Smooth muscle cell (in vitro differentiated cells): ENCODE results near the gene PRSS21. TPM values are rescaled to one million over a fixed set of nuclear protein-coding genes. Genes with fewer than 3 reads are reported as not detected.

Experiments
- DNase-seq: peaks from one replicate; lab custom pipeline; 2025; ENCODE audit not compliant: unreplicated experiment; lab: John Stamatoyannopoulos, UW
- H2AFZ ChIP-seq: fragments of 200-600 bp; sonication (generic); 2 replicates; pipeline ENCODE4 v1.6.0; 2016; ENCODE audit warnings: antibody characterized with exemption, low read depth, mild to moderate bottlenecking
- H3F3A ChIP-seq: fragments of 200-600 bp; sonication (generic); 2 replicates; pipeline ENCODE4 v1.6.0; 2017; ENCODE audit warnings: antibody characterized with exemption, low read depth
- H3K27ac ChIP-seq: fragments of 200-600 bp; sonication (generic); 2 replicates; pipeline ENCODE4 v1.5.1; 2016; ENCODE audit warnings: low read depth, mild to moderate bottlenecking
- H3K27me3 ChIP-seq: fragments of 200-600 bp; sonication (generic); 2 replicates; pipeline ENCODE4 v1.6.1; 2016; ENCODE audit warnings: low read depth, mild to moderate bottlenecking
- H3K36me3 ChIP-seq: fragments of 200-600 bp; sonication (generic); 2 replicates; pipeline ENCODE4 v1.5.1; 2016; ENCODE audit warnings: low read depth
- H3K4me1 ChIP-seq: fragments of 200-600 bp; sonication (generic); 2 replicates; pipeline ENCODE4 v1.5.1; 2016; ENCODE audit warnings: low read depth
- H3K4me2 ChIP-seq: fragments of 200-600 bp; sonication (generic); 2 replicates; pipeline ENCODE4 v1.6.0; 2016; ENCODE audit warnings: mild to moderate bottlenecking
- H3K4me3 ChIP-seq: fragments of 200-600 bp; sonication (generic); 2 replicates; pipeline ENCODE4 v1.5.1; 2016; ENCODE audit warnings: mild to moderate bottlenecking
- H3K79me2 ChIP-seq: fragments of 200-600 bp; sonication (generic); 2 replicates; pipeline ENCODE4 v1.6.0; 2016; ENCODE audit warnings: low read depth, mild to moderate bottlenecking
- H3K9ac ChIP-seq: fragments of 200-600 bp; sonication (generic); 2 replicates; pipeline ENCODE4 v1.6.0; 2016; ENCODE audit warnings: low read depth
- H3K9me3 ChIP-seq: fragments of 200-600 bp; sonication (generic); replicated peaks from 2 replicates; pipeline ENCODE4 v1.5.1; 2016; ENCODE audit warnings: low read depth
- H4K20me1 ChIP-seq: fragments of 200-600 bp; sonication (generic); 2 replicates; pipeline ENCODE4 v1.6.0; 2016; ENCODE audit warnings: low read depth
- CTCF ChIP-seq: fragments of 200-600 bp; sonication (generic); IDR thresholded peaks from 2 replicates; pipeline ENCODE4 v1.5.1; 2017; ENCODE audit warnings: borderline replicate concordance, mild to moderate bottlenecking, antibody characterized with exemption; ENCODE audit not compliant: insufficient read depth, poor library complexity, severe bottlenecking
- whole genome bisulfite sequencing: methylation state at CpG from one replicate; pipeline ENCODE4 v1.1.7; 2016; ENCODE audit warnings: low lambda C conversion rate; 5-methylcytosine and 5-hydroxymethylcytosine counted together
- polyA plus RNA-seq: library from polyadenylated mRNA; unstranded; fragments of >200 nt; fragmentation: Nextera tagmentation; extraction: Ambion mirVana; gene quantifications from 2 replicates; pipeline ENCODE4 v1.2.1, GENCODE V29; 2016
- total RNA-seq: library from RNA; depleted of rRNA; stranded (reverse); fragments of >200 nt; gene quantifications from 2 replicates; pipeline ENCODE4 v1.2.3, GENCODE V29; 2014

Gene PRSS21
- total and polyA plus RNA-seq, 2 experiments from 2014 or later, result not detected

DNA sequence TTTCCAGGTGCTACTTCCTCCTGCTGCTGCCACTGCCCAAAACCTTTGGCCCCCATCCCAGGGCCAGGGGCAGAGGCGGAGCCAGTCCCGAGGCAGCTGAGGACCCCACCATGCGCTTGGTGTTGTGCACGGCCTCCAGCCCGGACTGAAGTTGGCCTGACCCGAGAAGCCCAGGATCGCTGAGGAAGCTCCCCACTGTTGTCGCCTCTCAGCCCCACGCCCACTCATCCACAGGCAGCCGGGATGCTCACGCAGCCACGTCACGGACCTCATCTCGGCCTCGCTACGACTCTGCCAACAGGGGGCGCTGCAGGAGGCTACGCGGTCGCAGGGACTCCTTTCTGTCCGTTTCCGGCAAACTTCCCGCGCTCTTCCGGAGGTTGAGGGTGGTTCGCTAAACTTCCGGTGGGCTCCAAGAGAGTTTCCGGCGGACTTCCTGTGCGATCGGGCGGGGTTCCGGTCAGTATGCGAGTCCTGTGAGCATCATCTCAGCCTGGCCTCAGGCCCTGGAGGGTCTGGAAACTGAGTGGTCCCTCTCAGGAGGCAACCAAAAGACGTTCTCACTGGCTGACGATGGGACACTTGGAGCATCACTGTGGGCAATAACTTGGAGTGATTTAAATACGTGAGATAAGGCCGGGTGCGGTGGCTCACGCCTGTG lies 25.4 kb downstream of the PRSS21 start:
- no peaks in the 10 kb centered on the region for H3K79me2 ChIP-seq
- TF ChIP-seq CTCF, result peak; percentile 47
- H3K4me3 ChIP-seq, result no peak overlapping the region
- 70% methylated on average over 40 of the region's 40 CpGs for WGBS
- H3K4me1 ChIP-seq, result no peaks in the 10 kb centered on the region
- DNase-seq, result no peak
- no peak overlapping the region for H3K9ac ChIP-seq
- H2AFZ ChIP-seq, result no peak overlapping the region
- no peaks in the 10 kb centered on the region for H3F3A ChIP-seq
- no peaks in the 10 kb centered on the region for H3K36me3 ChIP-seq
- H3K9me3 ChIP-seq, result no peaks in the 10 kb centered on the region
- no peak overlapping the region for H3K4me2 ChIP-seq
- H4K20me1 ChIP-seq, result no peaks in the 10 kb centered on the region
- no peaks in the 10 kb centered on the region for H3K27me3 ChIP-seq
- H3K27ac ChIP-seq, result no peak overlapping the region

- Histone ChIP-seq H3K79me2 (no peaks in the 10 kb centered on the region), H3K4me2 (no peak overlapping the region), H3K9ac (no peak overlapping the region), H3K27me3 (no peaks in the 10 kb centered on the region), H3K36me3 (no peaks in the 10 kb centered on the region), H3F3A (no peaks in the 10 kb centered on the region), H3K9me3 (no peaks in the 10 kb centered on the region), H3K4me3 (no peak overlapping the region), H3K4me1 (no peaks in the 10 kb centered on the region), H3K27ac (no peak overlapping the region), H4K20me1 (no peaks in the 10 kb centered on the region), H2AFZ (no peak overlapping the region)
- 85% methylated on average over 8 of the region's 8 CpGs for WGBS
- no peak for TF ChIP-seq CTCF
- no peak for DNase-seq
Measured at GRCh38 chr16:2843526-2843925, 26.5 kb downstream of the PRSS21 start.

DNA sequence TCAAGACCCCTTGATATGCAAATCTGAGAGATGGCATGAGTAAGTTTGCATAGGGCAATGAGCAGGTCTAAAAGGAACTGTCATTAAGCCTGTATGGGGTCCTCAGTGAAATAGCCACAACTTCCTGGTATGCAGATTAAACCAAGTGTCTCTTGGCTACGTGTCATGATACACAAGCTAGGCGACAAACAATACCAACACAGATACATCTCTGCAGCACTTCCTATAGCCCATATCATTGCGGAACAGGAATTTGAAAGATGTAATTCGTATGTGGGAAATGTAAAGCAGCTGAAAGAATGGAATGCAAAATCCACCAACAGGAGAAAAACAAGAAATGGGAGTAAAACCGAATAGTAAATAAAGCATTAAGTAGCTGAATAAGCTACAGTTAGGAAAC lies 28.1 kb downstream of the PRSS21 start:
- Histone ChIP-seq H3K27me3 (no peaks in the 10 kb centered on the region), H3K36me3 (no peaks in the 10 kb centered on the region), H3K4me3 (no peak overlapping the region), H3K9ac (no peak overlapping the region), H4K20me1 (no peaks in the 10 kb centered on the region), H3K9me3 (no peaks in the 10 kb centered on the region), H3K4me1 (no peaks in the 10 kb centered on the region), H3K4me2 (no peak overlapping the region), H3F3A (no peaks in the 10 kb centered on the region), H2AFZ (no peak overlapping the region), H3K27ac (no peak overlapping the region), H3K79me2 (no peaks in the 10 kb centered on the region)
- WGBS, result 76% methylated on average over 5 of the region's 5 CpGs
- TF ChIP-seq CTCF, result no peak
- no peak for DNase-seq

- 63% methylated on average over 3 of the region's 3 CpGs for WGBS
- peak overlapping the region; percentile 14 for H3K27ac ChIP-seq
- no peak for DNase-seq
Measured at GRCh38 chr16:2846511-2847310, 29.7 kb downstream of the PRSS21 start.

More at GRCh38 chr16:2846511-2847310, 29.7 kb downstream of the PRSS21 start:
- Histone ChIP-seq H3K4me1 (no peaks in the 10 kb centered on the region), H3K36me3 (no peaks in the 10 kb centered on the region), H3K27me3 (no peaks in the 10 kb centered on the region), H3K4me3 (no peak overlapping the region), H3K9me3 (no peaks in the 10 kb centered on the region), H3F3A (no peaks in the 10 kb centered on the region), H3K4me2 (no peak overlapping the region), H4K20me1 (no peaks in the 10 kb centered on the region), H3K79me2 (no peaks in the 10 kb centered on the region), H2AFZ (no peak overlapping the region), H3K9ac (no peak overlapping the region)
- no peak for TF ChIP-seq CTCF
